Bronchial epithelial cell (primary cell): ENCODE measurements around the gene GRK3. TPM values are rescaled to one million over a fixed set of nuclear protein-coding genes. Genes with fewer than 3 reads are reported as not detected.
"Not testable (repeated sequence)": the region's sequence is repeated elsewhere in the genome, so short reads cannot be mapped to it uniquely, and the experiment has no call there.

ENCODE experiments used
- DNase-seq: peaks from one replicate; pipeline ENCODE4 v3.0.0-alpha.2; 2010; ENCODE audit warnings: low read depth
- FAIRE-seq: peaks from 2 replicates; lab custom pipeline; 2011; peaks lifted over from hg19 to GRCh38; lab: Jason Lieb, UNC
- H3K27me3 ChIP-seq: 2 replicates; pipeline ENCODE4 v1.5.1; 2011; ENCODE audit warnings: low read length; ENCODE audit not compliant: control insufficient read depth, insufficient read depth
- H3K36me3 ChIP-seq: 2 replicates; pipeline ENCODE4 v1.5.1; 2011; ENCODE audit warnings: low read length; ENCODE audit not compliant: control insufficient read depth, insufficient read depth
- H3K4me3 ChIP-seq: 2 replicates; pipeline ENCODE4 v1.5.1; 2011; ENCODE audit warnings: mild to moderate bottlenecking, low read depth, low read length, control low read depth
- total RNA-seq: library from RNA; depleted of rRNA; stranded (reverse); fragments of >200 nt; gene quantifications from 2 replicates; pipeline ENCODE4 v1.2.1, GENCODE V29; 2014
- TF ChIP-seq, protein P1 (sequence below): IDR thresholded peaks from 2 replicates; pipeline ENCODE4 v1.5.1; 2011; ENCODE audit warnings: mild to moderate bottlenecking, moderate library complexity, low read length, control low read depth, inconsistent platforms; ENCODE audit not compliant: insufficient read depth, severe bottlenecking

Gene GRK3
- total RNA-seq, 1 donor from 2014 or later = 4.2 TPM

DNA sequence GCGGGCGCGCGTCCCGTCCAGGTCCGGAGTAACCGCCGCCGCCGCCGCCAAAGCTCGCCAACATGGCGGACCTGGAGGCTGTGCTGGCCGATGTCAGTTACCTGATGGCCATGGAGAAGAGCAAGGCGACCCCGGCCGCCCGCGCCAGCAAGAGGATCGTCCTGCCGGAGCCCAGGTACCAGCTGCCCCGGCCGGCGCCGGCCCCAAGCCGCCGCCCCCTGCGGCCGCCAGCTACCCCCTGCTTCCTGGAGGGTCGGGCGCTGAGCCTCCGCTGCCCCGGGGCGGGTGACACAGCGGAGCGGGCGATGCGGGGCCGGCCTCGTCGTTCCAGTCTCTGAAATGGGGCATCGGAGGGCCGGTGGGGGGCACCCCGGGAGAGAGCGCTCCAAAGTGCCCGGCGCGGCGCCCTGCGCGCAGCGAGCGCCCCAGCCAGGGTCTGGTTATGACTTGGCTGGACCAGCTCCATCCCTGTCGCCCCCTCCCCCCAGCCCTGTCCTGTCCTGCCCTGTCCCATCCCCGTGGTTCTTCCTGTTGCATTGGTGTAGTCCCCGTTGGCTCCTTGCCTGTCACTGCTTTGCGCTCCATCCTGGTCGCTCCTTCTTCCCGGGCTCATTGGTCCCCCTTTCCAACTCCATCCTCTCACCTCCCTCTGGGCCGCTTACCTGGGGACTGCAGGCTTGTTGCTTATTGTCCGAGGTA, 653 bp downstream of the GRK3 start:
- Histone ChIP-seq H3K36me3 (no peaks in the 10 kb centered on the region), H3K4me3 (peak overlapping the region; percentile 62), H3K27me3 (no peaks in the 10 kb centered on the region)
- TF ChIP-seq, protein P1, sequence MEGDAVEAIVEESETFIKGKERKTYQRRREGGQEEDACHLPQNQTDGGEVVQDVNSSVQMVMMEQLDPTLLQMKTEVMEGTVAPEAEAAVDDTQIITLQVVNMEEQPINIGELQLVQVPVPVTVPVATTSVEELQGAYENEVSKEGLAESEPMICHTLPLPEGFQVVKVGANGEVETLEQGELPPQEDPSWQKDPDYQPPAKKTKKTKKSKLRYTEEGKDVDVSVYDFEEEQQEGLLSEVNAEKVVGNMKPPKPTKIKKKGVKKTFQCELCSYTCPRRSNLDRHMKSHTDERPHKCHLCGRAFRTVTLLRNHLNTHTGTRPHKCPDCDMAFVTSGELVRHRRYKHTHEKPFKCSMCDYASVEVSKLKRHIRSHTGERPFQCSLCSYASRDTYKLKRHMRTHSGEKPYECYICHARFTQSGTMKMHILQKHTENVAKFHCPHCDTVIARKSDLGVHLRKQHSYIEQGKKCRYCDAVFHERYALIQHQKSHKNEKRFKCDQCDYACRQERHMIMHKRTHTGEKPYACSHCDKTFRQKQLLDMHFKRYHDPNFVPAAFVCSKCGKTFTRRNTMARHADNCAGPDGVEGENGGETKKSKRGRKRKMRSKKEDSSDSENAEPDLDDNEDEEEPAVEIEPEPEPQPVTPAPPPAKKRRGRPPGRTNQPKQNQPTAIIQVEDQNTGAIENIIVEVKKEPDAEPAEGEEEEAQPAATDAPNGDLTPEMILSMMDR = no peak
- DNase-seq (peak; percentile 11), FAIRE-seq (no peak)

DNA sequence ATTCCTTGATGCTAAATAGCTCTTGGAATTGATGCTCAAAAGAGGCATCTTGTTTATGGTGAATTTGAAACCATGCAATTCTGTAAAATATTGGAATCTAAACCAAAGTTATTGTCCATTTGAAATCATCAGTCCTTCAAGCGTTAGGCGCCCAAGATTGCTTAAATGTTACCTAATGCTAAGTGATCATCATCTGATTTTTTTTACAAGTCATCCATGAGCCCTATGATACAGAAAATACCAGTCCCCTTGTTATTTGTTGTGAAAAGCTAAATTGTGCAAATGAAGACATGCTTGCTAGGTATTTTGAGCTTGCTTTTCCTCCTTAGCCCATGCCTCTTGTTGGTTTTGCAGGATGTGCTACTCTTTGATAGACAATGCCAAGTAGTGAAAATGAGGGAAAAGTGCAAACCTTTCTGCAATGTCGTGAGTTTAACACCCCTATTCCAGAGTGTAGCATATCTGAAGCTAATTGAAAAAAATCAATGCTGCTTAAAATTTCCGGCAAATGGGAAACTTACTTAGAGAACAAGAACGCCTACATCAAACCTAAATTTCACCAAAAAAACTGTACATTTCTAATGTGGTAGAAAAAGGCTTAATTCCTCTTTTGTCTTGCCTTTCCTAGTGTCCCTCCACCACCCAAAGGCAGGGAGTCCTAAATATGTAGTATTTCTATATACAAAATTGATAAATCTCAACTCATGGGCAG, 1.9 kb downstream of the GRK3 start:
- Histone ChIP-seq H3K4me3 (no peak overlapping the region), H3K27me3 (no peaks in the 10 kb centered on the region), H3K36me3 (no peaks in the 10 kb centered on the region)
- DNase-seq (no peak), FAIRE-seq (no peak)
- TF ChIP-seq, protein P1 = no peak

DNA sequence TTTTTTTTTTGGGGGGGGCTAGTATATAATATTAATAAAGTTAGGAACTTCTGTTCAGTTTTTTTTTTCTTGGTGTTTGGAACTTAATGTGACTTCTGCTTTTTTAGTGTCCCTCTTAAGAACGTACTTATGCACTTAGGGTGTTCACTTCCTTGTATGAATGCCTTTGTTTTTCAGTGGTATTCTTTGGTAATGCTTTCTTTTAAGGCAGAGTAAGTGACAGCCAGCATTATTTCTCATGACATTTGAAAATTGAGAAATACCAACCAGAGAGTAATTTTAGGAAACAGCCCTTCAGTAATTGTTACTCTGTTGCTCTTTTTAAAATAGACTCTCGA, 2.4 kb downstream of the GRK3 start:
- Histone ChIP-seq H3K36me3 (no peaks in the 10 kb centered on the region), H3K27me3 (no peaks in the 10 kb centered on the region), H3K4me3 (no peak overlapping the region)
- TF ChIP-seq, protein P1 = no peak
- FAIRE-seq = no peak
- DNase-seq = no peak

DNA sequence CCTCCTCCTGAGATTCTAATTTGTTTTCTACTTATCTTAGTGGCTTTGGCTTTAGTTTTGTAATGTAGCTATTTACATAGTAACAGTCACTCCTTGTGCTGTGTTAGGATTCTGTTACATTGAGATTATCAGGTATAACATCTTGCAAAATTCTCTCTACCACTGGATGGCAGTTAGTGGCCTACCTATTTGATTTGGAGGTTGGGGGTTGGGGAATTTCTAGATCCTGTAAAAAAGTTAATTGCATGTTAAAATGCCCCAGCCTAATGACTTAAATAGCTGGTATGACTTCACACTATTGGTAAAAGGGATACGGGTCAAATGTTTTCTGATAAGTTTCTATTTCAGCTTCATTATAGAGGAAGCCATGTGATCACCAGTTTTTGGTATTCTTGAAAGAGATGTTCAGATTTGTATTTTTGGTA, 2.8 kb downstream of the GRK3 start:
- TF ChIP-seq, protein P1 = peak; percentile 6
- FAIRE-seq (no peak), DNase-seq (peak; percentile 25)
- H3K4me3 ChIP-seq = no peak overlapping the region
- H3K36me3 ChIP-seq = no peaks in the 10 kb centered on the region
- no peaks in the 10 kb centered on the region for H3K27me3 ChIP-seq

DNA sequence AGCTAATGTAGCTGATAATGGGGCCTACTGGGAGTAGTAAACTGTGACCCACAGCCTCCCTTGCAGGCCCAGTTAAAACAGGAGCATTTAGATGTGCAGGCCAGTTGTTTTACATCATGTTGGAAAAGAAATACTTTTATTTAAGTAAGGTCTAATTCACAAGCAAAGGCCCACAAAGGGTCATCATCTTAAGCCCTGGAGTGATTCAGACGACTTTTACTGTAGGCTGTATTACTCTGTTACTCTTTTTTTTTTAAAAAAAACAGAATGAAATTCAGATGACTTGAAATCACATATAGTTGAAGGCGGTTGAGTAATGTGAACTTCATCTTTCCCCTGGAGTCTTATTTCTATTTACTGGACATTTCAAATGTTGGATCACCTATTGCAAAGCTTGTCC, 3.6 kb downstream of the GRK3 start:
- not testable (repeated sequence) for H3K27me3 ChIP-seq, H3K4me3 ChIP-seq, FAIRE-seq, H3K36me3 ChIP-seq, DNase-seq

DNA sequence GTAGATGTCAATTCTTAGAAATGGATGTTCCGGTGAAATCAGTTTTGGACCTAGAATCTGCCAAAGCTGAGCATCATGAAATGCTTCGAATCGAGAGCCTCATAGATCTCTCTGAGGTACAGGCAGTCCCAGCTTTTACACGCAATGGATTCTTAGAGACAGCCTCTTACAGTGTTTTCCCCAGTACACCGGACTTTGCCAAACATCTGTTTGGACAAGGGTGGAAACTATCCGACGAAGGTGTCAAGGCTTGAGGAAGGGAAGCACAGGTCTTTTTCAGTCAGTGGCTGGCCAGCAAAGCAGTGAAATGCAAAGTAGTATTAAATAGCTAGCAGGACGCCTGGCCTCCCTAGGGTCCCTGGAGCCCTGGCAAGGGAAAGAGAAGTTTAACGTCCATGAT, 4.9 kb downstream of the GRK3 start:
- Histone ChIP-seq H3K36me3 (no peaks in the 10 kb centered on the region), H3K27me3 (no peaks in the 10 kb centered on the region), H3K4me3 (no peak overlapping the region)
- TF ChIP-seq, protein P1 = no peak
- FAIRE-seq (no peak), DNase-seq (no peak)
